OCI-LY1 (cell line): ENCODE data around the gene SLC47A2.

Source experiments
- H2AFZ ChIP-seq: fragments of 200-600 bp; sonication (generic), shearing (Covaris generic); 2 replicates; pipeline ENCODE4 v1.6.0; 2014; ENCODE audit warnings: antibody characterized with exemption, mild to moderate bottlenecking, low read length
- H3F3A ChIP-seq: fragments of 200-600 bp; sonication (generic), shearing (Covaris generic); 2 replicates; pipeline ENCODE4 v1.6.0; 2014; ENCODE audit warnings: mild to moderate bottlenecking, antibody characterized with exemption, low read length, moderate library complexity; ENCODE audit not compliant: insufficient read depth
- H3K27ac ChIP-seq: fragments of 200-600 bp; sonication (generic); 2 replicates; pipeline ENCODE4 v1.5.1; 2014; ENCODE audit warnings: low read length, mixed run types, mild to moderate bottlenecking, low read depth; ENCODE audit not compliant: poor library complexity, severe bottlenecking
- H3K27me3 ChIP-seq: fragments of 200-600 bp; sonication (generic); 2 replicates; pipeline ENCODE4 v1.6.0; 2014; ENCODE audit warnings: antibody characterized with exemption, mild to moderate bottlenecking, low read length, moderate library complexity; ENCODE audit not compliant: insufficient read depth
- H3K36me3 ChIP-seq: fragments of 200-600 bp; sonication (generic); 2 replicates; pipeline ENCODE4 v1.6.1; 2014; ENCODE audit warnings: mild to moderate bottlenecking, antibody characterized with exemption, low read length, moderate library complexity, mixed read lengths; ENCODE audit not compliant: insufficient read depth
- H3K4me1 ChIP-seq: fragments of 200-600 bp; sonication (generic); 2 replicates; pipeline ENCODE4 v1.5.1; 2014; ENCODE audit warnings: mild to moderate bottlenecking, low read length, moderate library complexity; ENCODE audit not compliant: insufficient read depth, severe bottlenecking
- H3K4me2 ChIP-seq: fragments of 200-600 bp; sonication (generic), shearing (Covaris generic); 2 replicates; pipeline ENCODE4 v1.6.1; 2014; ENCODE audit warnings: low read length
- H3K4me3 ChIP-seq: fragments of 200-600 bp; sonication (generic); 2 replicates; pipeline ENCODE4 v1.5.1; 2014; ENCODE audit warnings: low read length, low read depth, mild to moderate bottlenecking, mixed read lengths; ENCODE audit not compliant: poor library complexity, severe bottlenecking
- H3K79me2 ChIP-seq: fragments of 200-600 bp; shearing (Covaris generic); 2 replicates; pipeline ENCODE4 v1.6.1; 2016; ENCODE audit warnings: mixed run types, low read length, mixed read lengths; ENCODE audit not compliant: insufficient read depth
- H3K9ac ChIP-seq: fragments of 200-600 bp; sonication (generic), shearing (Covaris generic); 2 replicates; pipeline ENCODE4 v1.6.1; 2014; ENCODE audit warnings: mild to moderate bottlenecking, low read length, mixed read lengths
- H3K9me2 ChIP-seq: fragments of 200-600 bp; sonication (generic), shearing (Covaris generic); 2 replicates; pipeline ENCODE4 v1.6.1; 2014; ENCODE audit warnings: low read depth, mild to moderate bottlenecking, low read length, mixed read lengths
- H3K9me3 ChIP-seq: fragments of 200-600 bp; shearing (Covaris generic); 2 replicates; pipeline ENCODE4 v1.6.1; 2014; ENCODE audit warnings: low read length, mixed read lengths
- H4K20me1 ChIP-seq: fragments of 200-600 bp; sonication (generic), shearing (Covaris generic); 2 replicates; pipeline ENCODE4 v1.6.0; 2016; ENCODE audit warnings: mild to moderate bottlenecking, low read length; ENCODE audit not compliant: insufficient read depth
- CTCF ChIP-seq: fragments of 200-600 bp; sonication (generic), shearing (Covaris generic); IDR thresholded peaks from 2 replicates; pipeline ENCODE4 v1.5.1; 2017; ENCODE audit warnings: mild to moderate bottlenecking, antibody characterized with exemption, low read length, moderate library complexity, mixed read lengths
- EZH2 ChIP-seq: fragments of 200-600 bp; sonication (generic), shearing (Covaris generic); IDR thresholded peaks from 2 replicates; pipeline ENCODE4 v1.8.0; 2017; ENCODE audit warnings: borderline replicate concordance, mixed run types, mild to moderate bottlenecking, antibody characterized with exemption, low read length, moderate library complexity, mixed read lengths

Gene SLC47A2

GRCh38 chr17:19664136-19664820, 52.1 kb downstream of the SLC47A2 start:
- no peak overlapping the region for H3K9ac ChIP-seq
- H3K9me2 ChIP-seq = no peaks in the 10 kb centered on the region
- H3K4me2 ChIP-seq = no peak overlapping the region
- no peaks in the 10 kb centered on the region for H3K4me1 ChIP-seq
- no peaks in the 10 kb centered on the region for H4K20me1 ChIP-seq
- TF ChIP-seq EZH2 = no peak
- peaks cover 17% of the 10 kb centered on the region; the same call in 1 of the 2 replicates for H3K36me3 ChIP-seq
- H3F3A ChIP-seq = no peaks in the 10 kb centered on the region
- H3K4me3 ChIP-seq = no peak overlapping the region
- H3K27ac ChIP-seq = no peak overlapping the region
- no peaks in the 10 kb centered on the region for H3K79me2 ChIP-seq
- no peak overlapping the region for H2AFZ ChIP-seq
- H3K27me3 ChIP-seq = no peaks in the 10 kb centered on the region
- H3K9me3 ChIP-seq = no peaks in the 10 kb centered on the region

- Histone ChIP-seq H3K4me3 (no peak overlapping the region), H3K27me3 (no peaks in the 10 kb centered on the region), H3K36me3 (peaks cover 17% of the 10 kb centered on the region; the same call in 1 of the 2 replicates), H3K79me2 (no peaks in the 10 kb centered on the region), H4K20me1 (no peaks in the 10 kb centered on the region), H3K9me2 (no peaks in the 10 kb centered on the region), H3K4me1 (no peaks in the 10 kb centered on the region), H3K4me2 (no peak overlapping the region), H3K27ac (no peak overlapping the region), H2AFZ (no peak overlapping the region), H3K9me3 (no peaks in the 10 kb centered on the region), H3K9ac (no peak overlapping the region), H3F3A (no peaks in the 10 kb centered on the region)
- TF ChIP-seq EZH2 (no peak), CTCF (no peak)
Observed at GRCh38 chr17:19663097-19663496, 53.3 kb downstream of the SLC47A2 start.

GRCh38 chr17:19661121-19661520, 55.3 kb downstream of the SLC47A2 start:
- Histone ChIP-seq H3K9ac (no peak overlapping the region), H3F3A (no peaks in the 10 kb centered on the region), H3K27me3 (no peaks in the 10 kb centered on the region), H3K27ac (no peak overlapping the region), H4K20me1 (no peaks in the 10 kb centered on the region), H2AFZ (no peak overlapping the region), H3K79me2 (no peaks in the 10 kb centered on the region), H3K9me3 (no peaks in the 10 kb centered on the region), H3K4me1 (no peaks in the 10 kb centered on the region), H3K4me2 (no peak overlapping the region), H3K4me3 (no peak overlapping the region), H3K36me3 (peaks cover 21% of the 10 kb centered on the region; the same call in 1 of the 2 replicates), H3K9me2 (no peaks in the 10 kb centered on the region)
- no peak for TF ChIP-seq CTCF
- no peak for TF ChIP-seq EZH2
